NT2/D1 (cell line): Measurements from ENCODE around the gene G0S2.

Experiments
- DNase-seq: peaks from one replicate; pipeline ENCODE4 v3.0.0-alpha.2; 2011; ENCODE audit warnings: low read depth, low spot score
- H3K27me3 ChIP-seq: 2 replicates; pipeline ENCODE4 v1.6.0; 2011; ENCODE audit warnings: mild to moderate bottlenecking; ENCODE audit not compliant: insufficient read length, insufficient read depth
- H3K36me3 ChIP-seq: 2 replicates; pipeline ENCODE4 v1.6.1; 2011; ENCODE audit warnings: mild to moderate bottlenecking, low read length, mixed read lengths; ENCODE audit not compliant: insufficient read depth, insufficient read length
- H3K4me1 ChIP-seq: 2 replicates; pipeline ENCODE4 v1.5.1; 2011; ENCODE audit not compliant: insufficient read depth, insufficient read length
- H3K4me3 ChIP-seq: 2 replicates; pipeline ENCODE4 v1.5.1; 2011; ENCODE audit warnings: low read depth; ENCODE audit not compliant: insufficient read length
- H3K9ac ChIP-seq: 2 replicates; pipeline ENCODE4 v1.6.0; 2011; ENCODE audit warnings: low read depth; ENCODE audit not compliant: insufficient read length
- H3K9me3 ChIP-seq: 2 replicates; pipeline ENCODE4 v1.5.1; 2011; ENCODE audit warnings: mild to moderate bottlenecking, low read length; ENCODE audit not compliant: insufficient read depth
- SUZ12 ChIP-seq: IDR thresholded peaks from 2 replicates; pipeline ENCODE4 v1.6.1; 2011; ENCODE audit not compliant: insufficient read length, insufficient read depth; ENCODE audit errors: extremely low read depth
- YY1 ChIP-seq: IDR thresholded peaks from 2 replicates; pipeline ENCODE4 v1.6.1; 2011; ENCODE audit not compliant: insufficient read length, insufficient read depth
- ZNF274 ChIP-seq: IDR thresholded peaks from 2 replicates; pipeline ENCODE4 v1.6.1; 2011; ENCODE audit warnings: mild to moderate bottlenecking, low read depth, low read length

The G0S2 gene

DNA sequence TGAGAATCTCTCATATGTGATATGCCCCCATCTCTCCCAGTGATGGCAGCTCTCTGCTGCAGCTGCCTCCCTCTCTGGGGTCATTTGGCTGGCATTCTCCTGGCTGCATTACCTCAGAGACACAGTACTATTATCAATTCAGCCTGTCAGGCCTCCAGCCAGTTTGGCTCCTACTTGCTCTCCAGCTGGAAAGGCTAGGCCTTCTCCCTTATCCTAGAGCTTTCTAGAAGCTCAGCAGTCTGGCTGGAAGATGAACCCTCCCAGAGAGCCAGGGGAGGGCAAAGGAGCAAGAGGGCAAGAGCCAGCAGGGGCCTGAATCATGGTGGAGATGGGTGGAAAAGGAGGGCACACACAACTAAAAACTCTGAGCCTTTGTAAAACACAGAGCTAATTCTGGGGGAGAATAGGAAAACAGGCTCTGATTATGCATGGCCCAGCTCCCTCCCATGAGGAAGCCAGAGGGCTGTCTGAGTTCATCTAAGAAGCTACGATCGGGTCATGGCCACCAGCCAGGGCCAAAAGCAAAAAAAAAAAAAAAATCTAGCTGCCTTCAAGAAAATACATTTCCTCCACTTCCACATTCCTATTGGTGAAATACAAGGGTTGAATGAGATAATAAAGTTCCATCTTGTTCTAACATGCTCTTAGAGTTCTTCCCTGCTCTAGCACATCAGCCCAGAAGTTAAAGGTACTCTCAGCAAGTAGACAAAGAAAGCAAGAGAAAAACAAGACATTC lies 31.8 kb upstream of the G0S2 start:
- Histone ChIP-seq H3K4me3 (no peak overlapping the region), H3K9me3 (no peaks in the 10 kb centered on the region), H3K36me3 (no peaks in the 10 kb centered on the region), H3K4me1 (peaks cover 4% of the 10 kb centered on the region), H3K9ac (no peak overlapping the region), H3K27me3 (no peaks in the 10 kb centered on the region)
- no peak for TF ChIP-seq ZNF274
- TF ChIP-seq YY1, result no peak
- TF ChIP-seq SUZ12, result no peak
- no peak for DNase-seq

GRCh38 chr1:209645574-209646452 lies 29.4 kb upstream of the G0S2 start:
- Histone ChIP-seq H3K27me3 (no peaks in the 10 kb centered on the region), H3K4me3 (no peak overlapping the region), H3K9me3 (no peaks in the 10 kb centered on the region), H3K9ac (no peak overlapping the region), H3K4me1 (peaks cover 4% of the 10 kb centered on the region), H3K36me3 (no peaks in the 10 kb centered on the region)
- no peak for DNase-seq
- TF ChIP-seq ZNF274 (no peak), SUZ12 (no peak), YY1 (no peak)

GRCh38 chr1:209646558-209646957 lies 28.7 kb upstream of the G0S2 start:
- DNase-seq, result no peak
- Histone ChIP-seq H3K9ac (no peak overlapping the region), H3K4me1 (peaks cover 4% of the 10 kb centered on the region)

GRCh38 chr1:209647156-209647555 lies 28.1 kb upstream of the G0S2 start:
- H3K27me3 ChIP-seq, result no peaks in the 10 kb centered on the region
- H3K9me3 ChIP-seq, result no peaks in the 10 kb centered on the region
- H3K9ac ChIP-seq, result no peak overlapping the region
- DNase-seq, result no peak
- no peaks in the 10 kb centered on the region for H3K36me3 ChIP-seq
- TF ChIP-seq YY1 (no peak), SUZ12 (no peak), ZNF274 (no peak)
- H3K4me3 ChIP-seq, result no peak overlapping the region
- peaks cover 8% of the 10 kb centered on the region for H3K4me1 ChIP-seq

More at GRCh38 chr1:209646558-209646957, 28.7 kb upstream of the G0S2 start:
- no peaks in the 10 kb centered on the region for H3K9me3 ChIP-seq
- no peaks in the 10 kb centered on the region for H3K36me3 ChIP-seq
- H3K27me3 ChIP-seq, result no peaks in the 10 kb centered on the region
- no peak overlapping the region for H3K4me3 ChIP-seq
- TF ChIP-seq YY1 (no peak), SUZ12 (no peak), ZNF274 (no peak)

- Histone ChIP-seq H3K9me3 (no peaks in the 10 kb centered on the region), H3K4me1 (peaks cover 14% of the 10 kb centered on the region), H3K27me3 (no peaks in the 10 kb centered on the region), H3K4me3 (no peak overlapping the region), H3K9ac (no peak overlapping the region), H3K36me3 (no peaks in the 10 kb centered on the region)
- no peak for DNase-seq
- TF ChIP-seq YY1, result no peak
- TF ChIP-seq ZNF274, result no peak
- TF ChIP-seq SUZ12, result no peak
Measured at GRCh38 chr1:209648346-209648745, 26.9 kb upstream of the G0S2 start.

DNA sequence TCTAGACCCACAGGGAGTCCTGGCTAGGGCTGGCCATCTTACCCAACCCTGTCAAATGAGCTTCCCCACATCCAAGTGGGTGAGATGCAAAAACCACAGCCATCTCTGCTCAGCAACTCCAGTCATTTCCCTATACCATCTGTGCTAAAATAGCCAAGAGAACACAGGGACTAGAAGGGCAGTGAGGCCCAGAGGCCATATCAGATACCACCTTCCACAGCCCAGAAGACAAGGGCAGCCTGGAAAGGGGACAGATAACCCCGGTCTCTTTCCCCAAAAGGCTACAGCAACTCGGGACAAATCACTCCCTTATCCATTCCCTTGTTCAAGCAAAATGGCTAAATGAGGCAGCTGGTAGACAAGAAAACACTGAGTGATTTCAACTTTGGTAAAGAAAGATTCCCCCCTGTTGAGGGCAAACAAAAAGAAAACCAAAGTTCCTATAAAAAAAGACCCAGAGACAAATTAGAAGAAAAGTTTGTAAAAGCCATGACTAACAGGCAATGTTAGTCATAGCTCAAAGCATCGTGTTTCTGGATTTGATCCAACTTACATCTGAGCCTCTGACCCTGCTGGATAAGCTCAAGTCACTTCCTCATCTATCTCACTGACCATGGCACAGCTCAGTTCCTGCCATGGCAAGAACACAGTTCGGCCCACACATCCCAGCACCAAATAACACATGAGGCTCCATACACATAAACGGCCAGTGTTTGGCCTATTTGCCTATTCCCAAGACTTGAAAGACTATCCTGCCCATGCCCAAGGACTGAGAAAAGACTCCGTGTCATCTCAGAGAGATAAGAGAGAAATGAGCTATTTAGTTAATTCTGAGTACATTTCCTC lies 26.1 kb upstream of the G0S2 start:
- TF ChIP-seq YY1, result no peak
- no peak for TF ChIP-seq SUZ12
- no peak for TF ChIP-seq ZNF274
- H3K4me1 ChIP-seq, result peaks cover 16% of the 10 kb centered on the region
- no peaks in the 10 kb centered on the region for H3K9me3 ChIP-seq
- DNase-seq, result no peak
- H3K36me3 ChIP-seq, result no peaks in the 10 kb centered on the region
- H3K9ac ChIP-seq, result no peak overlapping the region
- H3K4me3 ChIP-seq, result no peak overlapping the region
- H3K27me3 ChIP-seq, result no peaks in the 10 kb centered on the region

DNA sequence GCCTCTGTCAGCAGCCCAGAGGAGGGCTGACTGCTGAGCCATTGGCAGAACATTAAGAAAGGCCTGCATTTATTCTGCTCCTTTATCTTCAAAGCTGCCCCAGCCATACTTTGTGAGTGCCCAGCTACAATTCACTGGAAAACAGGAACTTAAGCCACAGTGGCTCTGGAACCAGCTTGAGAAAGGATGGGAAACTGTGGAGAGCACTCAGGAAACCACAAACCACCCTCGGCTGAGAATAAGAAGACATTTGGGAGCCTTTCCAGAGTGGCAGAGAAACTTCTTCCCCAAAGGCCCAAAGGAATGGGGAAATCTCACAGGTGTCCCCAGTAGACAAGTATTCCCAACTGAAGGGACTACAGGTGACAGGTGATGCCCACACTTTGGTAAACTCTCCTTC lies 24.8 kb upstream of the G0S2 start:
- TF ChIP-seq ZNF274, result no peak
- no peak for TF ChIP-seq YY1
- TF ChIP-seq SUZ12, result no peak
- Histone ChIP-seq H3K9me3 (no peaks in the 10 kb centered on the region), H3K9ac (no peak overlapping the region), H3K4me1 (peaks cover 16% of the 10 kb centered on the region), H3K36me3 (no peaks in the 10 kb centered on the region), H3K27me3 (no peaks in the 10 kb centered on the region), H3K4me3 (no peak overlapping the region)
- no peak for DNase-seq
